GM18508 (cell line): ENCODE results near the gene MED27.
"Not testable (repeated sequence)": the region's sequence is repeated elsewhere in the genome, so short reads cannot be mapped to it uniquely, and the experiment has no call there.

Source experiments
- ATAC-seq: cut with Tn5 transposase; IDR thresholded peaks from one replicate; pipeline ENCODE4 v1.9.1; 2021; ENCODE audit warnings: moderate number of reproducible peaks; ENCODE audit not compliant: insufficient read depth, unreplicated experiment

Gene MED27

DNA sequence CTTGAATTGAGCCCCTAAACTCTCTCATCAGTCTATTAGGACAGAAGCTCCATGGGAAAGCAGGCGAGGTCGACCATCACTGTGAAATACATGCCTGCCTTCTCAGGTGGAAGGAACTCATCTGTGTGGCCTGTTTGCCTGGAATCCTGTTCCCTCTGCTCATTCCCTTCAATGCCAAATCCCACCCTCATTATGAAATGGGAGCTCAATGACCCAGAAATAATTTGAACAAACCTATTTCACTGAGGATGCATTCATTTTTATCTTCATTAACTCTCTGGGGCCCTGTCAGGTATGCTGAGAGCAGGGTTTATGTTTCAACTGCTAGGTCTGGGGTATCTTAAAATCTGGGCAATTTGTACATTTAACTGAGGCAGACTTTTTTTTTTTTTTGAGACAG is 142.2 kb downstream of the MED27 start:
- no peak for ATAC-seq

DNA sequence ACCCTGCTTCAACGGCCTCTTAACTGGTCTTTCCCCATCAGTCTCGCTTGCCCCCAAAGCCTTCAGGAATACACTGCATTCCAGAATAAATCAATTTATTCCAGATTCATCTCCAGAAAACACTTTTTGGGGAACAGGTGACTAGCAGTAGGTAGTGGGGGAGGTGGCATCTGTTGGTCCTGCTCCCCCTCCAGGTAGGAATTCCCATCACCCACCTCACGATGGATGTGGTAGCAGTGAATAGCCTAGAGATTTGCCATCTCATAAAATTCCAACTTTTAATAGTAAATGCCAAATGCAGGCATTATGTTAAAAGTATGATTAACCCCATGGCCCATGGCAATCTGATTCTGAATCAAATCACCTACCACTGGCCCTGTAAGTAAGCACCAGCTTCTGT is 142.7 kb downstream of the MED27 start:
- ATAC-seq: no peak

DNA sequence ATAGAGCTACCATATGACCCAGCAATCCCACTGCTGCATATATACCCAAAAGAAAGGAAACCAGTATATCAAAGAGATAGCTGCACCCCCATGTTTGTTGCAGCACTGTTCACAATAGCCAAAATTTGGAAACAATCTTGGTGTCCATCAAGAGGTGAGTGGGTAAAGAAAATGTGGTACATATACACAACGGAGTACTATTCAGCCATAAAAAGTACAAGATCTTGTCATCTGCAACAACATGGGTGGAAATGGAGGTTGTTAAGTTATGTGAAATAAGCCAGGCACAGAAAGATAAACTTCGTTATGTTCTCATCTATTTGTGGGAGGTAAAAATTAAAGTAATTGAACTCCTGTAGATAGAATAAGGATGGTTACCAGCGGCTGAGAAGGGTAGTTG is 145.0 kb downstream of the MED27 start:
- ATAC-seq: no peak

DNA sequence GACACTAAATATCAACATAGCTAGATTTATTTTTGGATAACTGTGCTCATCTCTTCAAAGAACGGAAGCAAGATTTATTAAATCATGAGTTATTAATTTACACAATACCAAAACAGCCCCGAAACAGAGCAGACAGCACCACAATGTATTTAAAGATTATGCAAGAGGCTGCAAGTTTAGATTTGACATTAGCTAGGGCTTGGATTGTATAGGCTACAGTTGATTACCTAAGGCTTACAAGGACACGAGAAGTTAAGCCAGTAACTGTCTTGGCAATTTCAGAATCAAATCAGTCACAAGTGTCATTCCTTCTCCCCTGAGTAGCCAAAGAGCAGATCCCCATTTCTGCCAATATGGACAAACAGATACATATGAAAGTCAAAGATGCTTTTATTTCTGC is 152.6 kb downstream of the MED27 start:
- no peak for ATAC-seq

DNA sequence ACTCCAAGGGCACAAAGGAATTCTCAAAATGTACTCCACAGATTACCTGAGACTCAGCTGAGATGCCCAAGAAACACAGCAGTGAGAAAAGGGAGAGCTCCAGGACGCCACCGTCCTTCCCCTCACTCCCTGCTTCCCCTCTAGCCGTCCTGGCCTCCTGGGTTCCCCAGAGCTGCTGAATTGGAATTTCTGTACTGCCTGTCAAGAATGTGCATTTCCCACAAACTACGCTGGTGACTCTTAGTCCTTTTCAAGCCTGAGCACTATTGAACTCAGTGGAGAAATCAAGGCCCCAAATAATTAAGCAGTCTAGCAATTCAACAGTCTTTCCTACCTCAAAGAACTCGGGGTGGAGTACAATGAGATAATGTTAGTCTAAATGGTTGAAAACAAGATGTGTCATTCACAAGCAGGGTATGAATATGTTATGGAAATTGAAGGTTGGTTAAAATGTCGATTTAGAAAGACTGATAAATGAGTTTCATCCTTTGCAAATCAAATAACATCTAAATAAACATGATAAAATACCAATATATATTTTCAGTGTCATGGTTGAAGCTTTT is 153.2 kb downstream of the MED27 start:
- no peak for ATAC-seq

DNA sequence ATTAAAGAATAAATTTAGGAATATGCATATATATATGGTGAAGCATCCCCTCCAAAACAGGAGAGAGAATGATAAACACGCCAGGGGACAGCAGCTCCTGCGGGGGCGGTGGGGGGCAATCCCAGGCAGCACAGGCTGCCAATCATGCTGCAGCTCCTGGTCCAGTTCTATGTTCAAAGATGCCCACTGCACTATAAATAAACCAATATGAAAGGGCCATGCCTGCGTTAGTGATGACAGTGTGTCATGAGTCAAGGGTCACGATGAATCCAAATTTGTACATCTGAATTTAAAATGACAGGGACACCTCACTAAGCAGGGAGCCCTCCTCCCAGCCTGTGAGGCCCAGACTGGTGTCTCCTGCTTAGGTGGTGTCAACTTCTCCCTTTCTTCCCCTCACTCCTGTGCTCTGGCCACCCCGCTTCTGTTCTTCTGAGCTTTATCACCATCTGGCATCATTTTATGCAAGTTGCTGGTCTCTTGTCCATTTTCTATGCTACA is 153.9 kb downstream of the MED27 start:
- ATAC-seq: no peak

DNA sequence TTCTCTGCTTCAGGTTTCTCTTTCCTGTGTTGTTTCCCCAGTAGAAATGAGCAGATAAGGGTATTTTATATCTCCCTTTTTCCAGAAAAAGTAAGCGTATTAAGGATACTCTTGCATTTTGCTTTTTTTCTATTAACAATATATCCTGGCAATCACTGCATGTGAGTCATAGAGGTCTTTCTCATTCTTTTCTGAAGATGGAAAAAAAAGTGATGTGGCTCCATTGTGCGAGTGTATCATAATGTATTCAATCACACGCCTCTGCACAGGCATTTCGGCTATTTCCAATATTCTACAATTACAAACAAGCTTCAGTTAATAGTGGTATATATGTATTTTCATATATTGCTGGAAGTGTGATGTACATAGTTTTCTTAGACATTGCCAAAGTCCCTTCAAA is 155.9 kb downstream of the MED27 start:
- ATAC-seq: no peak

DNA sequence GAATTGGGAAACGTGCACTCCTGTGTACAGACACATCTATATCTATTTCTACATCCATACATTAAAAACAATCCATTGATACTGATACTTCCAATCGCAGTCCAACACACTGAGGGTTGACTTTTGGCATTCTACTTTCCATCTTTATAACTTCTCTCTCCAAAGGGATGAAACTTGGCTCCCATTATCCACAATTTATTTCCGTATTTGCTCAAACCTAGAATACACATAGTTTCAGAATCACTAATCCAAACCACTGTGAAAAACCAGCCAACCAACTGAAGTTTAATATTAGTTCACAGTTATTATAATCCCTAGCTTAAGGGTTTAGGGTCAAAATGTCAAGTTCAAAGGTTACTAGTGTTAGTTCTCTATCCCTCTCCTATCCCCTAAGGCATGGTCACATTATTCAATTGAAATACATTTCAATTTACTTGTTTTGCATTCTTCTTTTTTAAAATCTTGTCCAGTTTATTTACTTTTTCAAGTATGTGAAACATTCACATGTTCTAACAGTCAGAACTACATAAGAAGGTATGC is 156.5 kb downstream of the MED27 start:
- no peak for ATAC-seq

DNA sequence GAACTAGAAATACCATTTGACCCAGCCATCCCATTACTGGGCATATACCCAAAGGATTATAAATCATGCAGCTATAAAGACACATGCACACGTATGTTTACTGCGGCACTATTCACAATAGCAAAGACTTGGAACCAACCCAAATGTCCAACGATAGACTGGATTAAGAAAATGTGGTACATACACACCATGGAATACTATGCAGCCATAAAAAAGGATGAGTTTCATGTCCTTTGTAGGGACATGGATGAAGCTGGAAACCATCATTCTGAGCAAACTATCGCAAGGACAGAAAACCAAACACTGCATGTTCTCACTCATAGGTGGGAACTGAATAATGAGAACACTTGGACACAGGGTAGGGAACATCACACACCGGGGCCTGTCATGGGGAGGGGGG is 158.0 kb downstream of the MED27 start:
- not testable (repeated sequence) for ATAC-seq

DNA sequence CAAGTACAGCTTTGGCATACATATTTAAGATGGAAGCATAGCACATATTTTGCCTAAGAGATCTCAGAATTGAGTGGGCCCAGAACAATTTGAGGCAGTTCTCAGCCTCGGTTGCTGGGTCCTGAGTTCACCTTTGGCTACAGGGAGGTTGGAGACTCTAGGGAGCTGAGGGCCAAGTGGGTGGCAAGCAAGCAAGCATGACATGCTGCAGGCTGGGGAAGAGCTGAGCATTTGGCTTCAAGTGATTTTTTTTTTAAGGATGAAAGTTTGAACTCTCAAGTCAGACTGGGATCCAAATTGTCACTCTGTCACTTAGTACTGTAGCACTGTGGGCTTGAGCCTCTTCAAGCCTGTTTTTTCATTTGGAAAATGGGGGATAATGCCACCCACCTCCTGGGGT is 160.5 kb downstream of the MED27 start:
- no peak for ATAC-seq

DNA sequence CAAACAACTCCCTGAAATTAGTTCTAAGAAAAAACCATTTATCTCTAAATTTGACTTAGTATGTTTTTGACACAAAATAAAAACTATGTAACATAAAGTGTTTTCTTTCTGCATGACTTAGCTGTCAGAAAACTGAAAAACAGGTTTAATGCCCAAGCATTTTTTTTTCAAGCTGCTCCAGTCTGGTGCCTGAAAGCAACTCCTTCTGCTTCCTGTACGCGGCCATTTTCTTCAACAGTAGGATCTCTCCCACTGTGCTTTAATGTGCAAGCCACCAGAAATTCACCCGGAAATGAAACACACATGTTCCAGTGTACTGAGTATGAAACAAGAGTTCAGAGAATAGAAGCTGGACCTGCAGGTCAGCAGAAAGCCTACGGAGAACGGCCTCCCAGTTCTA is 161.2 kb downstream of the MED27 start:
- no peak for ATAC-seq

DNA sequence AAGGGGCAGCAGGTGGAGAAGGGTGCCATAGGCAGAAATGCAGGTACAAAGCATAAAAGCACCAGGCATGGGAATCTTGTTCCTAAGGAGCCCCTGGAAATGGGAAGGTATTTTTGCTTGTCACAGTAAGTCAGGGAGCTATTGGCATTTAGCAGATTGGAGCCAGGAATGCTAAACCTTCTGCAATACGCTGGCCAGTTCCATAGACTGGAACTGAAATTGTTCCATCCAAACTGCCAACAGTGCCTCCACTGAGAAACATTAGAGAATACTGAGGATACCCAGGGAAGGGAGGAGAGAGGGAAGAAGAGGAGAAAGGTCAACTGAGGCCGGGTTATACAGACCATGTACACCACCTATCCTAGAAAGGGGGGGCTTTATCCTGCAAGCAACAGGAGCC is 162.7 kb downstream of the MED27 start:
- ATAC-seq: no peak

DNA sequence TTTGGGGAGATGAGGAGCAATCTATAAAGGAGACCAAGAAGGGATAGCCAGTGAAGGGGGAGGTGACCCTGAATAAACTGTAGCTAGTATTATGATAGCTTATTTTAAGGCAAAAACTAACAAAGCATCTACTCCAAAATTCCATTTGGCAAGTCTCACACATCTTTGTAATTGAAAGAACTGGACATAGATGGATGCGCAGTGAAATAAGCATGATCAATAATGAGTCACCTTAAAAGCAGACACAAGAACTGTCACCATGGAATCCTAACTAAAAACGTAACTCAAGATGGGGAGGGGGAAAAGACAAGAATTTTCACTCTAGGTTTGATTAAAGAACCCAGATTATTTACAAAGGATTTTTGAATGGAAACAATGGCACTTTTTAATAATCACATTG is 164.5 kb downstream of the MED27 start:
- no peak for ATAC-seq

DNA sequence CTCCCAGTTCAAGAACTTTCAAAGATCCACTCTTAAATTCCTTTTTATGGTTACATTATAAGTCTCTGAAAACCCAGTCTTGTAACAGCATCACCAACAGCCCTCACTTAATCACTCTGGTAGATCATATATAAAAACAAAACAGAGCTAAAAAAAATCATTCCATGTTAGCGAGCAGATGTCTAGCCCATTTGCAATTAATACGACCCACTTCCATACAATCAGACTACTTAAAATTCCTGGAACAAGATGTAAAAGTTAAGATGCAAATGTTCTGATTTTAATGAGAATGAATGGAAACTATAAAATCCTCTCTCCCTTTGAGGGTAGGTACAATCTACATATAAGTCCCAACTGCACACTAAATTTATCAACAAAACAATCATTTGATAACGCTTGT is 167.0 kb downstream of the MED27 start:
- no peak for ATAC-seq

DNA sequence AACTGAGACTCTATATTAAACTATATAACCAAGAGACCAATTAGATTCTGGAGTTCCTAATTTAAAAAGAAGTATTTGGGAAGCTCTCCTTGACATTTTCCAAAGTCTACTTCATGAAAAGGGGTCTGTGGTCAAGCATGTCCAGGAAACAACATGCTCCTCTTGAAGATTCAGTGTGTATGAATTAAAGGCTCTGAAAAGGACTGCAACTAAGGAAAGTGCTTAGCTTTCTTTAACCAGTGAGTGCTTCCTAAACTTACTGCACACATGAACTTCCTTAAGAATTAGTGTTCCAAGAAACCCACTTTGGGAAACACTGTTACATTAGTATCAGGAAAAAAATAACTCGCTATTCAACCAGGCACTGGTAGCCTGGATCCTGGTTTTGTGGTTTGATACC is 167.6 kb downstream of the MED27 start:
- ATAC-seq: no peak

DNA sequence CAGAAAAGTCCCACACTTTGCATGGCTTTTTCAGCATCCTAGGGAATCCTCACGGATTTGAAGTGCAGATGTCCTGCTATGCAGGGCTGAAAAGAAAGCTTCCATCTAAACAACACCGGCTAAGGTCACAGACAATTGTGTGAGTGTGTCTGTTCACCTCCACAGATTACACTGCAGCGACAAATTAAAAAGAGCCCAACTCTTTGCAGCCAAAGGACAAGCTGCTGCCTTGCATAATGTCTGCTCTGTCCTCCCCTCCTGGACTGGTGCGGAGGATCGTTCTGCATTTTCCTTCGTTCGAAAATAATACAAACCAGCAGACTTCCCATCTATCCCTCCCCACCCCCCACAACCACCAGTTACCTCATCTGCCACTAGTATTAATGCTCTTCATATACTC is 169.1 kb downstream of the MED27 start:
- ATAC-seq: no peak

DNA sequence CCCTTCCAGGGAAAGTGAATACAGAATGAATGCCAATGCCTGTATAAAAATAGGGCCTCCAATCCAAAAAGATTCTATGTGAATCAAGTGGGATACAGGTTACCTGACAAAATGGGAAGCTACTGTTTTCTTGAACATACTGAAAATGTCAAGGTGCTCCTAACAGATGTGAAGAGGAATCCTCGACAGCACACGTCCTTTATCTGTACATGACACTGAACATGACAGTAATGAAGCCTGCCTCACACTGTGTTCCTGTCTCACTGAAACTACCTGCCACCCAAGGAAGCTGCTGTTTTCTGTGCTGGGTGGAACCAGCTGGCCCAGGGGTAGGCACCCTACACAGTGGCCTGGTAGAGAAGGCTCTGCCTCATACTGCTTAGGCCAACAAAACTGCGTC is 174.5 kb downstream of the MED27 start:
- ATAC-seq: no peak

DNA sequence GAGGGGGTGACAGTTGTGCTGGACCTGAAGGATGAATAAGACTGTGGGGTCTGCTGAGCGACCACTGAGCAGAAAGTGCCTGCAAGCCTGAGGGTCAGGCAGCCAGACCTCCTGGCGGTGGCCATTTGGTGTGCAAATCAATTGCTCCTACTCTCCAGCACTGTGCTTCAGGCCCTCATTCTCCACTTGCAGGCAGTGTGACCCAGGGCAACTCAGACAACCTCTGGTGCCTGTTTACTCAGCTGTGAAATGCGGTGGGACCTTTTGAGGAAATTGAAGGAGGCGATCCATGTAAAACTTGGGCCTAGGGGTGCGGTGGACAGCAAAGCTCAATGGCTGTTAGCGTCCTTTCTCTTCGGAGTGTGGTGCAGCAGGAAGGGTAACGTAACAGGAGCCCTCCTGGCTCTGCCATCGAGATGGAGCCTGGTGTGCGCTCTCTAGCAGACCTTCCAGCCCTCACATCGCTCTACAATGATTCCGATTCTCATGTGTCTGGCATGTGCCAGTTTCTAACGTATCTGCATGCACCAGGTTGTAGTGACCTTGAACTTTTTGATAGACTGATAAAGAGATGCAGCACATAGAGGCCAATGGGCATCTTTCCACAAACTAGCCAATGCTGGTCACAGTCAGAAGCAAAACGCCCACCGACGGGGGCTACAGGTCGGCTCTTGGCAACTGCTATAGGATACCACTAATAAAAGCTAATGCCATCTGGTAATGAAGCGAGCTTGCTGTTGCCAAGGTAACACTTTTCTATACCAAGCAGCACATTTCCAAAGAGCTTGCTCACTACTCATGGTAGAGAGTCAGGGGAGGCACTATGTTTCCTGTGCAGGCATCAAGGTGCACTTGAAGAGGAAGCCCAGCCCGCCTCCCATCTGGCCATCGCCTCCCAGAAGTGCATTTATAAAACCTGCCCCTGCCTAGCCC is 180.1 kb downstream of the MED27 start:
- no peak for ATAC-seq

DNA sequence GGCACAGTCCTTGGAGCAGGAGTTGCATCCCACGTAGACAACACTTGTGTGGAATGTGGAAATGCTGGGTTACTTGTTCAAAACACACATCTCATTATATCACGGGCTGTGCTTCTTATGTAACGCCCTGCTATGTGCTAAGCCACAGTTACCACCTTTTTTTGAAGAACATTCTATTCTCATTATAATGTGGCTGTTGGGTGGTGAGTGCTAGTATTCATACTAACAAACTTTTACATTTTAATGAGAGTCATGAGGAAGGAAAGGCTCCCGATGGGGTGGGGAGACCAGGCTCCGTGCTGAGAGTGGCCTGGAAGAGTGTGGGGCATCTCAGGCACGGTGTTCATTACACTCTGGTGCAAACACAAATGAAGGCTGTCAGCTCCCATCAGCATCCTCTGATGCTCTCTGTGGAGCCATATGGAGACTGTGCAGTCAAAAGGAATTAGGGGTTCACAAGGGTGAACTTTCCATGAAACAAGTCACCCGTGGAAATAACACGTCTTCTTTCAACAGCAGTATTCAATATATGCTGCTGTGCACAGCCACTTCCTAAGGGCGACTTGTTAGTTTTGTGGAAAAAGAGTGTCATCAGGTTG is 186.7 kb downstream of the MED27 start:
- no peak for ATAC-seq

DNA sequence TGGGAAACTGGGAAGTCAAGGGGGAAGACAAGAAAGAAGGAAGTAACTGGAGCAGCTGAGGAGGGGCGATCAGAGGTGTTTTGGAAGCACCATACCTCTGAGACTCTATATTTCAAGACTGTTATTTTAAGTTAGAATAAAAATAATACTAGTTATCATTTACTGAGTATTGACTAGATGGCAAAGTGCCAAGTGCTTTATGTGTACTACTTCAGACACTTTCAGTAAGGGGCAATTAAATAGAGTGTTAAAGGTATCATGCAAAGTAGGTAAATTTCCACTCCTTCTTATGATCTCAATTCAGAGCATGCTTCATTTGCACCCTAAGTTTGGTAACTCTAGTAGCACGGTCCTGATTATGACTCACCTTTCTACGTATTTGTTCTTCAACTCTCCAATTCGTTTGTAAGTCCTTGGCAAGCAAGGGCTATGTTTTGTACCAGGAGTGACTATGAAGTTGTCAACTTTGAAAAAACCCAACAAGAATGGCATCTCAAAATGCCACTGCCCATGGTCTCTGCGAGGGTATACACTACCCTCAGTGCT is 187.4 kb downstream of the MED27 start:
- ATAC-seq: no peak

DNA sequence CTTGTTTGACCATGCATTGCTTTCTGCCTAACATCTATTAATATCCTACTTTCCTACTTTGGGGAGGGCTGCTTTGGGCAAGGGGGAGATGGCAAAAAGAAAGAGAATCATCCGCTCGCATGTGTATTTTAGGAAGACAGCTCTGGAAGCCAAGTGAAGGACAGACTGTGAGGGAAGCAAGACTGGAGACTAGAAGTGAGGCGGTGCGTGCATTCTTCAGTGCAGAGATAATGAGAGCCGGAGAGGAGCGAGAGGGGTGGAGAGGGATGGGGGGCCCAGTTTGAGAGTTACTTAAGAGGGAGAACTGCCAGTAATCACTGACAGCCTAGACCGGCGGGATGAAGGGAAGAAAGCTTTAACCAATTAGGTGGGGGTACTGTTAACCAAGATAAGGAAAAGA is 188.1 kb downstream of the MED27 start:
- no peak for ATAC-seq
